GM19023 (cell line): ENCODE results near the gene CST7.
A peak's percentile ranks its signal among the peaks of the same experiment; 100 is the strongest.

ENCODE experiments used
- ATAC-seq: cut with Tn5 transposase; IDR thresholded peaks from one replicate; pipeline ENCODE4 v1.9.1; 2021; ENCODE audit warnings: mild to moderate bottlenecking, moderate library complexity; ENCODE audit not compliant: unreplicated experiment

Gene CST7

GRCh38 chr20:24950128-24950835, 1.2 kb downstream of the CST7 start:
- ATAC-seq, result no peak

- no peak for ATAC-seq
Measured at GRCh38 chr20:24950836-24951525, 1.9 kb downstream of the CST7 start.

- ATAC-seq, result no peak
Measured at GRCh38 chr20:24951536-24952083, 2.5 kb downstream of the CST7 start.

- ATAC-seq, result no peak
Measured at GRCh38 chr20:24952376-24953208, 3.5 kb downstream of the CST7 start.

GRCh38 chr20:24953209-24953575, 4.1 kb downstream of the CST7 start:
- ATAC-seq, result no peak

- ATAC-seq, result no peak
Measured at GRCh38 chr20:24953621-24954133, 4.6 kb downstream of the CST7 start.

- no peak for ATAC-seq
Measured at GRCh38 chr20:24954151-24954550, 5.1 kb downstream of the CST7 start.

- no peak for ATAC-seq
Measured at GRCh38 chr20:24954566-24954965, 5.5 kb downstream of the CST7 start.

GRCh38 chr20:24955045-24955444, 6.0 kb downstream of the CST7 start:
- peak; percentile 82 for ATAC-seq

- ATAC-seq, result no peak
Measured at GRCh38 chr20:24956001-24956841, 7.2 kb downstream of the CST7 start.

GRCh38 chr20:24957326-24958016, 8.4 kb downstream of the CST7 start:
- ATAC-seq, result no peak

- no peak for ATAC-seq
Measured at GRCh38 chr20:24958506-24959385, 9.7 kb downstream of the CST7 start.

- no peak for ATAC-seq
Measured at GRCh38 chr20:24959591-24960301, 10.7 kb downstream of the CST7 start.

GRCh38 chr20:24960302-24960801, 11.3 kb downstream of the CST7 start:
- ATAC-seq, result no peak

GRCh38 chr20:24960861-24961260, 11.8 kb downstream of the CST7 start:
- ATAC-seq, result no peak

GRCh38 chr20:24961384-24962181, 12.5 kb downstream of the CST7 start:
- ATAC-seq, result no peak

- ATAC-seq, result no peak
Measured at GRCh38 chr20:24962182-24962492, 13.1 kb downstream of the CST7 start.
